Ascending aorta (tissue), 2 donors: ENCODE results near the gene RCAN2. TPM values are rescaled to one million over a fixed set of nuclear protein-coding genes. Genes with fewer than 3 reads are reported as not detected.

ENCODE experiments used
- DNase-seq, 2 donors: peaks; one replicate each; pipeline ENCODE4 v3.0.0-alpha.2; 2019; ENCODE audit warnings: low spot score in 2 of 2
- H3K27ac ChIP-seq, 2 donors: fragments of 200-600 bp; sonication (generic); one replicate each; pipeline ENCODE4 v1.5.1; 2016 to 2017; ENCODE audit warnings: mild to moderate bottlenecking in 1 of 2
- H3K27me3 ChIP-seq: fragments of 200-600 bp; sonication (generic); one replicate; pipeline ENCODE4 v1.5.1; 2017
- H3K36me3 ChIP-seq, 2 donors: fragments of 200-600 bp; sonication (generic); one replicate each; pipeline ENCODE4 v1.5.1; 2016
- H3K4me1 ChIP-seq, 2 donors: fragments of 200-600 bp; sonication (generic); one replicate each; pipeline ENCODE4 v1.5.1; 2016 to 2017; ENCODE audit warnings: mild to moderate bottlenecking in 1 of 2
- H3K4me3 ChIP-seq, 2 donors: fragments of 200-600 bp; sonication (generic); one replicate each; pipeline ENCODE4 v1.5.1; 2016 to 2017; ENCODE audit warnings: mild to moderate bottlenecking in 1 of 2
- H3K9me3 ChIP-seq, 2 donors: fragments of 200-600 bp; sonication (generic); one replicate each; pipeline ENCODE4 v1.5.1; 2016
- CTCF ChIP-seq, 3 experiments: fragments of 200-600 bp in 2 of 3; fragments of 450-650 bp in 1 of 3; sonication (generic) in 2 of 3; IDR thresholded peaks; one replicate each; pipeline ENCODE4 v1.5.1; 2016 to 2019; ENCODE audit warnings: antibody characterized with exemption in 3 of 3, mild to moderate bottlenecking in 1 of 3, moderate library complexity in 1 of 3
- intact Hi-C: fragments of 100-400 bp; cut with DNase I; formaldehyde crosslinking; loops from one replicate; pipeline ENCODE4 v1.15.1; 2023
- total RNA-seq: library from RNA; depleted of rRNA; stranded (reverse); fragments of >200 nt; gene quantifications from one replicate; pipeline ENCODE4 v1.1.0, GENCODE V29; 2016

The RCAN2 gene
- total RNA-seq, 1 donor from 2014 or later: 83.4 TPM

GRCh38 chr6:46438245-46438644 lies 53.0 kb downstream of the RCAN2 start:
- H3K27me3 ChIP-seq: no peaks in the 10 kb centered on the region
- DNase-seq: no peak
- no peaks in the 10 kb centered on the region for H3K9me3 ChIP-seq
- H3K27ac ChIP-seq: peak overlapping the region; percentile 62 to 90
- no peak for TF ChIP-seq CTCF (IDR thresholded peaks at IDR 0.05)
- H3K36me3 ChIP-seq: no peaks in the 10 kb centered on the region
- intact Hi-C loops: loop anchor here (5.0 kb wide), 1 partner anchor 54 kb away; the partner anchor contains the start of gene RCAN2
- H3K4me1 ChIP-seq: peaks cover 8 to 63% of the 10 kb centered on the region in 2 donors
- H3K4me3 ChIP-seq: no peak overlapping the region

- intact Hi-C loops: loop anchor here (5.0 kb wide), 1 partner anchor 55 kb away; the partner anchor contains the start of gene RCAN2
- H3K9me3 ChIP-seq: no peaks in the 10 kb centered on the region
- no peaks in the 10 kb centered on the region for H3K27me3 ChIP-seq
- no peak for DNase-seq
- peak overlapping the region; percentile 62 to 90 for H3K27ac ChIP-seq
- TF ChIP-seq CTCF (IDR thresholded peaks at IDR 0.05): no peak
- no peaks in the 10 kb centered on the region for H3K36me3 ChIP-seq
- H3K4me3 ChIP-seq: no peak overlapping the region
- H3K4me1 ChIP-seq: peaks cover 8 to 58% of the 10 kb centered on the region in 2 donors
Measured at GRCh38 chr6:46437671-46438221, 53.5 kb downstream of the RCAN2 start.

GRCh38 chr6:46422619-46423018 lies 68.6 kb downstream of the RCAN2 start:
- Histone ChIP-seq H3K4me3 (no peak overlapping the region), H3K9me3 (no peaks in the 10 kb centered on the region), H3K27me3 (no peaks in the 10 kb centered on the region), H3K27ac (peak overlapping the region; percentile 51 to 72), H3K36me3 (no peaks in the 10 kb centered on the region), H3K4me1 (peaks cover 17 to 37% of the 10 kb centered on the region in 2 donors)
- no peak for DNase-seq
- TF ChIP-seq CTCF (IDR thresholded peaks at IDR 0.05): no peak
- intact Hi-C loops: loop anchor here (5.0 kb wide), 1 partner anchor 35 kb away; no protein-coding TSS in a partner anchor

- H3K36me3 ChIP-seq: no peaks in the 10 kb centered on the region
- peaks cover 17 to 37% of the 10 kb centered on the region in 2 donors for H3K4me1 ChIP-seq
- H3K4me3 ChIP-seq: no peak overlapping the region
- TF ChIP-seq CTCF (IDR thresholded peaks at IDR 0.05): no peak
- H3K27me3 ChIP-seq: no peaks in the 10 kb centered on the region
- H3K9me3 ChIP-seq: no peaks in the 10 kb centered on the region
- peak overlapping the region; percentile 68 to 72 for H3K27ac ChIP-seq
- no peak for DNase-seq
- intact Hi-C loops: loop anchor here (5.0 kb wide), 1 partner anchor 35 kb away; no protein-coding TSS in a partner anchor
Measured at GRCh38 chr6:46421939-46422338, 69.3 kb downstream of the RCAN2 start.

- H3K4me1 ChIP-seq: peaks cover 17 to 33% of the 10 kb centered on the region in 2 donors
- peaks cover 0 to 4% of the 10 kb centered on the region in 2 donors for H3K36me3 ChIP-seq
- no peak for DNase-seq
- no peak overlapping the region for H3K4me3 ChIP-seq
- TF ChIP-seq CTCF (IDR thresholded peaks at IDR 0.05): peak in 1 of 3 experiments; percentile 6
- H3K9me3 ChIP-seq: no peaks in the 10 kb centered on the region
- intact Hi-C loops: loop anchor here (5.0 kb wide), 1 partner anchor 36 kb away; no protein-coding TSS in a partner anchor
- peak overlapping the region; percentile 68 to 72 for H3K27ac ChIP-seq
- H3K27me3 ChIP-seq: no peaks in the 10 kb centered on the region
Measured at GRCh38 chr6:46420921-46421638, 70.2 kb downstream of the RCAN2 start.
